Activated CD4-positive, alpha-beta T cell treated with anti-CD3 and anti-CD28 coated beads, Interleukin-2, amount 10 ng/mL, durations not matched to agents 24 days and 14 days (primary cell): ENCODE data around the gene LRRIQ1. TPM values are rescaled to one million over a fixed set of nuclear protein-coding genes. Genes with fewer than 3 reads are reported as not detected.

Experiments
- DNase-seq: peaks from one replicate; pipeline ENCODE4 v3.0.0; 2022
- H3K27ac Mint-ChIP-seq: one replicate; pipeline ENCODE4 v1.8.0; 2022; ENCODE audit warnings: mild to moderate bottlenecking, mixed read lengths
- H3K27me3 Mint-ChIP-seq: one replicate; pipeline ENCODE4 v1.8.0; 2022; ENCODE audit warnings: mixed read lengths
- H3K36me3 Mint-ChIP-seq: one replicate; pipeline ENCODE4 v1.8.0; 2022; ENCODE audit warnings: low read depth, mild to moderate bottlenecking, mixed read lengths
- H3K4me1 Mint-ChIP-seq: one replicate; pipeline ENCODE4 v1.8.0; 2021; ENCODE audit warnings: mixed read lengths
- H3K4me3 Mint-ChIP-seq: one replicate; pipeline ENCODE4 v1.8.0; 2022; ENCODE audit warnings: mild to moderate bottlenecking, moderate library complexity, mixed read lengths
- H3K9me3 Mint-ChIP-seq: one replicate; pipeline ENCODE4 v1.8.0; 2021; ENCODE audit warnings: mixed read lengths
- intact Hi-C: fragments of 100-400 bp; cut with micrococcal nuclease; formaldehyde crosslinking; loops from one replicate; pipeline ENCODE4 v1.15.1; 2023
- total RNA-seq: library from RNA; stranded (reverse); gene quantifications from 2 replicates; pipeline ENCODE4 v1.2.3, GENCODE V29; 2022

The LRRIQ1 gene
- total RNA-seq, 1 donor from 2014 or later = not detected

DNA sequence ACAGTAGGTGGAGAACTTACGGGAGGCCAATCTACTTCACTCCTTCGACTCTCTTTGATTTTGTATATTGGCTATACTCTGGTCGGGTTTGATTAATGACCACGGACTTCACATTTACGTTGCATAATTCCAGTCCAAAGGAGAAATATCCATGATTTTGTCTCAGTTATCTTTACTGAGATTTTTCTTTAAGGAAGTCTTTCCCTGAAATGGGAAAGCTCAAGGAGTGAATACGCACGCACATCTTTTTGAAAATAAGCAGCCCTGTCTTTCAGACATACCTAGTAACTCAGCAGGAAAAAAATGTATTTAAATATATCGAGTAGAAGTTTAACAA is 238.1 kb downstream of the LRRIQ1 start:
- H3K27ac Mint-ChIP-seq = no peak overlapping the region
- H3K4me3 Mint-ChIP-seq = no peak overlapping the region
- peaks cover 12% of the 10 kb centered on the region for H3K9me3 Mint-ChIP-seq
- peaks cover 4% of the 10 kb centered on the region for H3K4me1 Mint-ChIP-seq
- H3K36me3 Mint-ChIP-seq = no peaks in the 10 kb centered on the region
- H3K27me3 Mint-ChIP-seq = peaks cover 52% of the 10 kb centered on the region
- no peak for DNase-seq
- intact Hi-C loops = no loop called here

DNA sequence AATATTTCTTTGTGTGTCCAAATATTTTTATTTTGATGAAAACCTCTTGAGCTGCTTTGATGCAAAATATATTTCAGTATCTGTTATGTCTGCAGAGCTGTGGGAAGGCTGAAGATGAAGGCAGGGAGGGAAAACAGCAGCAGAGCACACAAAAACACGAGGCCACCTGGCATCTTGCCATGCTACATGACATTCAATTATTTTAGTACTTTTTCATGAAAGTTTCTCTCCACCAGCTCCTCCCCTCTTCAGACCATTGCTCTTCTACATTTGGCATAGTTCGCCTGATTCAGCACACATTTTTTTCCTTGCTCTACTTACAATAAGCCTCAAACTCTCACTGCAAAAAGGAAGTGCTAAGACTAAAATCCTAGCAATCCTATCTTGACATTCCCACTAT is 239.2 kb downstream of the LRRIQ1 start:
- Mint-ChIP-seq H3K9me3 (peaks cover 12% of the 10 kb centered on the region), H3K27ac (no peak overlapping the region), H3K4me3 (no peak overlapping the region), H3K4me1 (peaks cover 8% of the 10 kb centered on the region), H3K36me3 (no peaks in the 10 kb centered on the region), H3K27me3 (peaks cover 61% of the 10 kb centered on the region)
- no peak for DNase-seq
- intact Hi-C loops = no loop called here

DNA sequence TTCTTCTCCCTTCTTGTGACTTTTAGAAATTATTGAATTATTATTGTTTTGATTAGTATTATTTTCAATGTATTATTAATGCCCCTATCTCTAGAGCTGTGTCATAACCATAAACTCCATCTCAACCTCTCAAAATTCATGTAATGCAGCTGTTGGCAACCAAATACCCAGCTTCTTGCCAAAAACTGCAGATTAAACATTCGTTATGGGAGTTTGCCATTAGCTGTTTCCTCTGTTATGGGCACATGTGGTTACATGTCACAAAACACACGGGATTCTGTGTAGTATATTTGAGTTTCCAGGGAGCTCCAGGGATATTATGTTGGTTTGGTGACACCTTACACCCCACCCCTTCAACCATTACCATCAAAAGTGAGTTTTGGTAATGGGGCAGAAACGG is 241.0 kb downstream of the LRRIQ1 start:
- H3K36me3 Mint-ChIP-seq = no peaks in the 10 kb centered on the region
- no peak overlapping the region for H3K27ac Mint-ChIP-seq
- peaks cover 12% of the 10 kb centered on the region for H3K9me3 Mint-ChIP-seq
- DNase-seq = no peak
- H3K27me3 Mint-ChIP-seq = peaks cover 75% of the 10 kb centered on the region
- no peak overlapping the region for H3K4me3 Mint-ChIP-seq
- intact Hi-C loops = no loop called here
- peaks cover 14% of the 10 kb centered on the region for H3K4me1 Mint-ChIP-seq

DNA sequence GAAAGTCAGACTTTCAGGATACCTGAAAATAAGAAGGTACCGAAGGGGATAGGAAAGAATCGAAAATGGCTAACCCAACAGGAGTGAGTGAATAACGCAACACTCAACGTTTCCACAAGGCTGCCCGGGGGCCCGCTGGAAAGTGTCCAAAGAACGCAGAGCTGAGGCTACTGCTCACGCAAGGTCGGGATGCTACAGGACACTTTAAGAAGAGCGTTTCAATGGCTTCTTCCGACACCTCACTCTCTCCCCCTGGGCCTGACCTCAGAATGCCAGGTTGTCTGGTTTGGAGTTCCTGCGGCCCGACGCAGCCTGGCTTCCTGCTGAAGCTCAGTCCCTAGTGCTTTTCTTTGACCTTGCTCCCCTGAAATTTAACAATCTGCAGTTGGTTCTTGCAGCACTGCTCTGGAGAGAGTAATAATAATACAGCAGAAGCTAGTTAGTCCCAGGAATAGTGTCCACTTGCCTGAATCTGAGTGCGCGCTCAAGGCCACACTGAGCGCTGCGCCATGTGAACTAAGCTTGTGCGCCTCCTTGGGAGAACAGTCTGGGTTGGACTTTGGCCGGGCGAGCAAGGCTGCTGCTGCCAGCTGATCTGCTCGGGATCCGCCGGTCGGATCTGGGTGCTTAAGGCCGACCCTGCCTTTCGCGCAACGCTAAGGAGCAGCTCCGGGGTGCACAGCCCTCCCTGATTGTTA is 241.9 kb downstream of the LRRIQ1 start:
- Mint-ChIP-seq H3K27me3 (peaks cover 73% of the 10 kb centered on the region), H3K4me3 (no peak overlapping the region), H3K9me3 (peaks cover 12% of the 10 kb centered on the region), H3K27ac (no peak overlapping the region), H3K4me1 (peaks cover 14% of the 10 kb centered on the region), H3K36me3 (no peaks in the 10 kb centered on the region)
- intact Hi-C loops = loop anchor here (2.0 kb wide), 1 partner anchor 367 kb away; no protein-coding TSS in a partner anchor
- DNase-seq = no peak

- H3K27ac Mint-ChIP-seq = no peak overlapping the region
- H3K4me1 Mint-ChIP-seq = peaks cover 10% of the 10 kb centered on the region
- no peak overlapping the region for H3K4me3 Mint-ChIP-seq
- H3K9me3 Mint-ChIP-seq = peaks cover 12% of the 10 kb centered on the region
- no peaks in the 10 kb centered on the region for H3K36me3 Mint-ChIP-seq
- H3K27me3 Mint-ChIP-seq = peaks cover 69% of the 10 kb centered on the region
- DNase-seq = no peak
- intact Hi-C loops = loop anchor here (2.0 kb wide), 1 partner anchor 368 kb away; no protein-coding TSS in a partner anchor
Observed at GRCh38 chr12:85278598-85279448, 242.7 kb downstream of the LRRIQ1 start.

DNA sequence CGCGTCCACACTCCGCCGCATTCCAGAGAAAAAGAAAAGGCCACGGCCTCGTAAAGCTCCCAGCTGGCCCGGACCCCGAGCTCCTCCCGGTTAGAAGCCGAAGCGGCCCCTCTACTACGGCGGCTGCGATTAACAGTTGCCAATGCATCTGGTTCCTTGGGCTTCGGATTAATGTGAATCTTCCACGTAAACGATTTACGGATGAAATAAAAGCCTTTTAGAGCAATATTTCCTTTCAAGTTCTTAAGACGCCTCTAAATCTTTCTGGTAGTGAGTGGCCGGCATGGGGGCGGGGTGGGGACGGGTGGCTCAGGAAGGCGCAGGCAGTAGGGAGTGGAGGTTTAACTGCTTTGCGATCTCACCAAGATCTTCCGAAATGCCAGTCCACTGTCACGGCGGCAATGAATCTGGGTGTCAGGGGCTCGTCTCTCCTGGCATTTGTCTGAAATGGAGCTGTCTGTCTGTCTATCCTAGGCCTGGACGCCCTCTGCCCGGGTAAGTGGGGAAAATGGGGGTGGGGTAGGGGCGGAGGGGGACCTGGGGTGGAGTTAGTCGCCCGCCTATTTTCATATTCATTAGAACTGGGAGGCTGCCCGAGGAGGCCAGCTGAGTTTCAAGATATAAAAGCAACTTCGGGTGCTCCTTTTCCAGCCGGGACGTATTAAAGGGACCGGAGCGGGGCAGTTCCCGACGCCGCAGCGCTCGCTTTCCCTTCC is 243.5 kb downstream of the LRRIQ1 start:
- peaks cover 12% of the 10 kb centered on the region for H3K9me3 Mint-ChIP-seq
- H3K36me3 Mint-ChIP-seq = no peaks in the 10 kb centered on the region
- no peak overlapping the region for H3K27ac Mint-ChIP-seq
- DNase-seq = no peak
- peaks cover 10% of the 10 kb centered on the region for H3K4me1 Mint-ChIP-seq
- no peak overlapping the region for H3K4me3 Mint-ChIP-seq
- intact Hi-C loops = loop anchor here (2.0 kb wide), 1 partner anchor 369 kb away; no protein-coding TSS in a partner anchor
- H3K27me3 Mint-ChIP-seq = peaks cover 61% of the 10 kb centered on the region

- Mint-ChIP-seq H3K27me3 (peaks cover 57% of the 10 kb centered on the region), H3K4me1 (peaks cover 10% of the 10 kb centered on the region), H3K9me3 (peaks cover 12% of the 10 kb centered on the region), H3K36me3 (no peaks in the 10 kb centered on the region), H3K4me3 (peak within 1 kb of the TSS; percentile 77), H3K27ac (peak within 1 kb of the TSS; percentile 63)
- intact Hi-C loops = no loop called here
- DNase-seq = peak; percentile 65
Observed at GRCh38 chr12:85280165-85280983, 244.2 kb downstream of the LRRIQ1 start, which contains the start of gene ALX1. TSS of gene ALX1 (plus strand) at chr12:85280220. CDS start at chr12:85280262, 42 bp downstream.

DNA sequence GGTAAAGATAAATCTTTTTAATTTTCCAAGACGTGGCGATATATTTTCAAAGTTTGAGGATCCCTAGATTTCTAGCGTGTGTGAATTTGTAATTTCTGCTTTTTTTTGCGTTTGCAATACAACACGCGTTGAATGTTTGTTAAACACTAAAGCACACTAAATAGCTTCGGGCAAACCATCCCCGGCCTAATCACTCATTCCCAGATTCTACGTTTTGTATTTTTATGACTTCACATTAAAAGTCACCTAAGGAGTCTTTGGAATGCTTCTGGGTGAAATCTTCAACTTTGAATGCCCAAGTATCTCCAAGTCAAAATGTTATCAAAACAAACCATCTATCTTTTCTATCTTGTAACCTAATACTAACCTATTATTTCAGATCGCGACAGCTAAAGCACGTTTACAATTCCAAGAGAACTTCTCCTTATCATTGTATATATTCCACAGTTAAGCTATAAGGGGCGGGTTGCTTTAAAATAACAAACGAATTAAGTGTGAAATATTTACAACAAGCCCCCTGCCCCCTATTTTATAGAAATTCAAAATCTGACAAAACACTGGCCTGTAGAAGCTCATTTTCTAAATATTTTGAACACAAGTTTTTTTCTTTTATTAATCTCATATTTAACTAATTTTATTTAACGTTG is 245.0 kb downstream of the LRRIQ1 start:
- H3K36me3 Mint-ChIP-seq = no peaks in the 10 kb centered on the region
- intact Hi-C loops = no loop called here
- no peak for DNase-seq
- peaks cover 8% of the 10 kb centered on the region for H3K9me3 Mint-ChIP-seq
- peaks cover 10% of the 10 kb centered on the region for H3K4me1 Mint-ChIP-seq
- H3K27ac Mint-ChIP-seq = no peak overlapping the region
- peak overlapping the region; percentile 77 for H3K4me3 Mint-ChIP-seq
- H3K27me3 Mint-ChIP-seq = peaks cover 52% of the 10 kb centered on the region

DNA sequence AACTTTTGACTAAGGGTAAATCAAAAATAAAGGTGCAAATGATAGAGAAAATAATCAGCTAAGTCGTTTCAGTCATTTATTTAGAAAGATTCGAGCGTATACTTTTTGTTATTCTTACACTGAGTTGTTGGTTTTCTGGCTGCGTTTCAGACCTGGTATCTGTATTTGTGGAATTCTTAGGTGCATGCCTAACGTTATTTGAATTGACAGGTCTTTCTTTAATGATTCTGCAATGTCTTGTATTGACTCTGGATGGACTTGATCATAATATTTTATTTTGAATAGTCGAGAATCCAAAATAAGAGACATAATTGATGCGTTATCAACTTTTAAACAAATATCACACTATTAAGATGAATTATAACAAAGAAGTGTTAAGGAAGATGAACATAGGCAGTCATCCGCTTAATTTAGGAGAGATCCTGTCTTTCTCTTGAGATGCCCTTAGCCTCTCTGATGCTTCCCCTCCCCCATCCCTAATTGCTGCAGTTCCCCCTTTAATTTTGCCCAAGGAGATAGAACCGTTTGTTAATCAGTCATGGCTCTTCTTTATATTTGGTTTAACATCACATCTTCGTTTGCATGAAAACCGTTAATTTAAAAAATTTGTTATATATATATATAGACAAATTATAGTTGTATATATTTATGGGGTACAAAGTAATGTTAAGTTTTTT is 245.6 kb downstream of the LRRIQ1 start:
- Mint-ChIP-seq H3K4me3 (no peak overlapping the region), H3K27ac (no peak overlapping the region), H3K36me3 (no peaks in the 10 kb centered on the region), H3K9me3 (peaks cover 3% of the 10 kb centered on the region), H3K4me1 (peaks cover 10% of the 10 kb centered on the region), H3K27me3 (peaks cover 47% of the 10 kb centered on the region)
- DNase-seq = no peak
- intact Hi-C loops = no loop called here

GRCh38 chr12:85283560-85283959 is 247.4 kb downstream of the LRRIQ1 start:
- intact Hi-C loops = no loop called here

More at GRCh38 chr12:85283560-85283959, 247.4 kb downstream of the LRRIQ1 start:
- H3K27ac Mint-ChIP-seq = no peak overlapping the region
- no peaks in the 10 kb centered on the region for H3K36me3 Mint-ChIP-seq
- H3K9me3 Mint-ChIP-seq = no peaks in the 10 kb centered on the region
- no peak for DNase-seq
- H3K4me1 Mint-ChIP-seq = peaks cover 10% of the 10 kb centered on the region
- H3K4me3 Mint-ChIP-seq = no peak overlapping the region
- peaks cover 34% of the 10 kb centered on the region for H3K27me3 Mint-ChIP-seq
